Mesendoderm (in vitro differentiated cells): ENCODE measurements around the gene DAB1.
"Not testable (repeated sequence)": the region's sequence is repeated elsewhere in the genome, so short reads cannot be mapped to it uniquely, and the experiment has no call there.

Experiments
- DNase-seq: peaks from one replicate; pipeline ENCODE4 v3.0.0; 2013
- H2AK5ac ChIP-seq: 2 replicates; pipeline ENCODE4 v1.6.1; 2013; ENCODE audit warnings: low read length, inconsistent platforms
- H2BK120ac ChIP-seq: 2 replicates; pipeline ENCODE4 v1.6.1; 2013; ENCODE audit warnings: low read depth, mild to moderate bottlenecking, low read length, moderate library complexity, mixed read lengths
- H2BK15ac ChIP-seq: replicated peaks from 2 replicates; pipeline ENCODE4 v1.6.1; 2013; ENCODE audit warnings: low read depth, mild to moderate bottlenecking, moderate library complexity
- H2BK5ac ChIP-seq: 2 replicates; pipeline ENCODE4 v1.6.1; 2013; ENCODE audit warnings: low read length, inconsistent platforms
- H3K18ac ChIP-seq: 2 replicates; pipeline ENCODE4 v1.6.1; 2013; ENCODE audit warnings: mild to moderate bottlenecking, low read length, mixed read lengths
- H3K23ac ChIP-seq: one replicate; pipeline ENCODE4 v1.6.1; 2013; ENCODE audit warnings: low read length
- H3K27ac ChIP-seq: 2 replicates; pipeline ENCODE4 v1.5.1; 2013; ENCODE audit warnings: low read depth, mild to moderate bottlenecking, inconsistent platforms, low read length, moderate library complexity
- H3K27me3 ChIP-seq: 2 replicates; pipeline ENCODE4 v1.6.1; 2013; ENCODE audit warnings: low read length, control low read depth, mild to moderate bottlenecking, inconsistent platforms; ENCODE audit not compliant: insufficient read depth, poor library complexity
- H3K36me3 ChIP-seq: 2 replicates; pipeline ENCODE4 v1.6.1; 2013; ENCODE audit warnings: low read length, inconsistent platforms; ENCODE audit not compliant: control insufficient read depth, insufficient read depth
- H3K4ac ChIP-seq: one replicate; pipeline ENCODE4 v1.6.1; 2013; ENCODE audit warnings: low read depth, mild to moderate bottlenecking, low read length, moderate library complexity
- H3K4me1 ChIP-seq: 2 replicates; pipeline ENCODE4 v1.6.1; 2013; ENCODE audit warnings: low read depth, low read length, inconsistent platforms; ENCODE audit not compliant: control insufficient read depth
- H3K4me2 ChIP-seq: 2 replicates; pipeline ENCODE4 v1.6.1; 2013; ENCODE audit warnings: low read length
- H3K4me3 ChIP-seq: 2 replicates; pipeline ENCODE4 v1.5.1; 2013; ENCODE audit warnings: mild to moderate bottlenecking, low read length
- H3K56ac ChIP-seq: one replicate; pipeline ENCODE4 v1.6.1; 2013; ENCODE audit warnings: low read length
- H3K79me1 ChIP-seq: 2 replicates; pipeline ENCODE4 v1.6.1; 2013; ENCODE audit warnings: low read length, inconsistent platforms
- H3K79me2 ChIP-seq: 2 replicates; pipeline ENCODE4 v1.6.1; 2013; ENCODE audit warnings: mild to moderate bottlenecking, low read length; ENCODE audit not compliant: control insufficient read depth, insufficient read depth
- H3K9ac ChIP-seq: 2 replicates; pipeline ENCODE4 v1.6.1; 2013; ENCODE audit warnings: low read length, inconsistent platforms
- H4K5ac ChIP-seq: one replicate; pipeline ENCODE4 v1.6.1; 2013; ENCODE audit warnings: low read length
- H4K8ac ChIP-seq: one replicate; pipeline ENCODE4 v1.6.1; 2013; ENCODE audit warnings: low read depth, mild to moderate bottlenecking, control low read depth, low read length, moderate library complexity
- WGBS: extraction: QIAGEN DNeasy Blood & Tissue Kit; methylation state at CpG from one replicate; pipeline ENCODE4 v1.1.7; 2013; ENCODE audit warnings: low lambda C conversion rate, missing lambda C conversion rate; ENCODE audit not compliant: insufficient coverage; ENCODE audit errors: extremely low coverage; 5-methylcytosine and 5-hydroxymethylcytosine counted together

The DAB1 gene

GRCh38 chr1:57232500-57232899, 191.4 kb downstream of the DAB1 start:
- WGBS, result no CpG with 5 or more reads among the region's 3 CpGs
- no peak overlapping the region for H3K23ac ChIP-seq
- no peak overlapping the region for H4K8ac ChIP-seq
- H3K36me3 ChIP-seq, result no peaks in the 10 kb centered on the region
- no peak overlapping the region for H3K4me3 ChIP-seq
- DNase-seq, result peak; percentile 56
- H3K79me2 ChIP-seq, result no peaks in the 10 kb centered on the region
- H3K4ac ChIP-seq, result no peak overlapping the region
- H3K4me2 ChIP-seq, result no peak overlapping the region
- peaks cover 2% of the 10 kb centered on the region for H3K79me1 ChIP-seq
- H3K18ac ChIP-seq, result no peak overlapping the region
- no peak overlapping the region for H4K5ac ChIP-seq
- H2AK5ac ChIP-seq, result no peak overlapping the region
- H2BK15ac ChIP-seq, result no peak overlapping the region
- no peak overlapping the region for H2BK120ac ChIP-seq
- H3K27ac ChIP-seq, result no peak overlapping the region
- no peak overlapping the region for H3K9ac ChIP-seq
- no peak overlapping the region for H3K56ac ChIP-seq
- H3K27me3 ChIP-seq, result no peaks in the 10 kb centered on the region
- H2BK5ac ChIP-seq, result no peak overlapping the region
- no peaks in the 10 kb centered on the region for H3K4me1 ChIP-seq

DNA sequence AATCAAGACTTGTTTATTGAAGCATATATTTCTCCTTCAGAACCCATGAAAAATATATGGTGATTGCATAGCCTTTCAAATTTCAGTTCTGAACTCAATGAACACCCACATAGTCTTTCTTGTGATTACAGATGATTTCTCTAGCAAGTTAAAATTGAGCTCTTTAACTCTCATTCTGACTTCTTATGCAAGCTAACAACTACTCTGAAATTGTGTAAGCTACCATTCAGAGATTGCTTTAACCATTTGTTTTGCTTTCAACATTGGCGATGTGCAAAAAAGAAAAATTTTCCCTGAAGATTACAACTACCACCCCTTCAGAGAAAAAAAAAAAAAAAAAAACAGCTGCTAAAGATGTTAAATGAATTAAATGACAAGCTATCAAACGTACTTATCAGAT, 193.9 kb downstream of the DAB1 start:
- H3K27ac ChIP-seq, result no peak overlapping the region
- H3K4me3 ChIP-seq, result no peak overlapping the region
- no peak overlapping the region for H3K56ac ChIP-seq
- H3K79me2 ChIP-seq, result no peaks in the 10 kb centered on the region
- no peak overlapping the region for H2BK15ac ChIP-seq
- no peak overlapping the region for H2AK5ac ChIP-seq
- H3K4ac ChIP-seq, result no peak overlapping the region
- H3K4me1 ChIP-seq, result peaks cover 4% of the 10 kb centered on the region
- no CpG with 5 or more reads among the region's 2 CpGs for WGBS
- H3K27me3 ChIP-seq, result no peaks in the 10 kb centered on the region
- no peak overlapping the region for H2BK120ac ChIP-seq
- no peak overlapping the region for H3K18ac ChIP-seq
- H3K79me1 ChIP-seq, result peaks cover 2% of the 10 kb centered on the region
- no peak overlapping the region for H3K4me2 ChIP-seq
- no peak overlapping the region for H4K8ac ChIP-seq
- DNase-seq, result no peak
- H3K9ac ChIP-seq, result no peak overlapping the region
- H3K23ac ChIP-seq, result no peak overlapping the region
- H3K36me3 ChIP-seq, result no peaks in the 10 kb centered on the region
- no peak overlapping the region for H2BK5ac ChIP-seq
- H4K5ac ChIP-seq, result no peak overlapping the region

DNA sequence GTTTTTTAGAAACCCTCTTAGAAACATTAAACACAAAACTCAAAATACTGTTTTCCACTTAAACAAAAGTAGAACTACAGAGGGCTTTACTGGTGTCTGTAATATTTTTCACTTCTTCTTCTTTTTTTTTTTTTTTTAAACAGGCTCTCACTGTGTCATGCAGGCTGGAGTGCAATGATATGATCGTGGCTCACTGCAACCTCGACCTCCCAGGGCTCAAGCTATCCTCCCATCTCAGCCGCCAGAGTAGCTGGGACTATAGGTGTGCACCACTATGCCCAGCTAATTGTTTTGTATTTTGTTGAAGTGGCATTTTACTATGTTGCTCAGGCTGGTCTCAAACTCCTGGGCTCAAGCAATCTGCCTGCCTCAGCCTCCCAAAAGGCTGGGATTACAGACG, 194.8 kb downstream of the DAB1 start:
- Histone ChIP-seq H3K79me2 (no peaks in the 10 kb centered on the region), H3K4me2 (no peak overlapping the region), H2BK5ac (no peak overlapping the region), H3K9ac (no peak overlapping the region), H2AK5ac (no peak overlapping the region), H3K4me3 (no peak overlapping the region), H4K5ac (no peak overlapping the region), H3K56ac (no peak overlapping the region), H2BK15ac (no peak overlapping the region), H3K27ac (no peak overlapping the region), H4K8ac (no peak overlapping the region), H3K4me1 (peaks cover 5% of the 10 kb centered on the region), H2BK120ac (no peak overlapping the region), H3K23ac (no peak overlapping the region), H3K18ac (no peak overlapping the region), H3K4ac (no peak overlapping the region), H3K36me3 (no peaks in the 10 kb centered on the region), H3K27me3 (no peaks in the 10 kb centered on the region), H3K79me1 (peaks cover 2% of the 10 kb centered on the region)
- WGBS, result no CpG with 5 or more reads among the region's 4 CpGs
- DNase-seq, result no peak

DNA sequence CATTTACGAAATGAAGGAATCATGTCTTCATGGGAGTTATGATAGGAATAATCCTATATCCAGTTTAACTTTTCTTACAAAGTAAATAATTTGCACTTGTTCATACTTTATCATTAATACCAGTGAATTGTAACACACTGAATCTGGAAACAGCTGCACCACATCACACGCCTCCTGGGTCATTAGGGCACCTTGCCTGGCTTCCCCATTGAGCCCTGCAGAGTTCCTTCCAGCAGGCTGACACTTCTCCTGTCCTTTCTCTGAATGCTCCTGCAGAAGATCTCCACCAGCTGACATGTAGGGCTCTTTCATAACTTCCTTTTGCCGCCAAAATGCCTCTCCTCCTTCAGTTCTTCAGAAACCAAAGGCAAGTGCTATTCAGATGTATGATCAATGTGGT, 201.1 kb downstream of the DAB1 start:
- Histone ChIP-seq H3K18ac (no peak overlapping the region), H4K5ac (no peak overlapping the region), H3K4me3 (no peak overlapping the region), H3K56ac (no peak overlapping the region), H3K79me2 (no peaks in the 10 kb centered on the region), H3K4me2 (no peak overlapping the region), H3K27me3 (no peaks in the 10 kb centered on the region), H3K4ac (no peak overlapping the region), H3K79me1 (peaks cover 2% of the 10 kb centered on the region), H3K4me1 (peaks cover 5% of the 10 kb centered on the region), H2BK15ac (no peak overlapping the region), H3K36me3 (no peaks in the 10 kb centered on the region), H3K27ac (no peak overlapping the region), H3K23ac (no peak overlapping the region), H2BK5ac (no peak overlapping the region), H4K8ac (no peak overlapping the region), H3K9ac (no peak overlapping the region), H2AK5ac (no peak overlapping the region), H2BK120ac (no peak overlapping the region)
- WGBS, result no CpG with 5 or more reads among the region's 3 CpGs
- DNase-seq, result no peak

DNA sequence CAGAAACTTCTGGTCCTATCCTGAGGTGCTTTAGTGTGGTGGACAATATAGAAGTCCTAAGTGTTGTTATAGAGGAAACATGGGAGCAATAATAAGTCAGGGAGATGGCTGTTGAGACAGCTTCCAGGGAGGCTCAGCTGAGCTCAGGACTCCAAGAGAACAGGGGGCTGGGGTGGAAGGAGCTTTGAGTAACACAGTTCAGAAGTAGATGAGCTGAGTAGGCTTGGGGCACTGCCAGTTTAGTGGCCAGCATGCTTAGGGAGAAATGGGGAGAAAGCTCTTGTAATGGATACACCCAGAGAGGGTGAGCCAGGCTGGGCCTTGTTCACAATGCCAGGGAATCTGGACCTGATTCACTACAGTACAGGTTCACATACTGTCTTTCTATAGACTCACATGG, 201.6 kb downstream of the DAB1 start:
- Histone ChIP-seq H3K79me1 (peaks cover 2% of the 10 kb centered on the region), H2BK5ac (no peak overlapping the region), H2AK5ac (no peak overlapping the region), H3K4me2 (no peak overlapping the region), H3K27ac (no peak overlapping the region), H3K27me3 (no peaks in the 10 kb centered on the region), H3K18ac (no peak overlapping the region), H3K9ac (no peak overlapping the region), H3K79me2 (no peaks in the 10 kb centered on the region), H3K23ac (no peak overlapping the region), H2BK120ac (no peak overlapping the region), H3K4me1 (peaks cover 5% of the 10 kb centered on the region), H2BK15ac (no peak overlapping the region), H3K36me3 (no peaks in the 10 kb centered on the region), H3K4me3 (no peak overlapping the region), H3K56ac (no peak overlapping the region), H4K8ac (no peak overlapping the region), H3K4ac (no peak overlapping the region), H4K5ac (no peak overlapping the region)
- no peak for DNase-seq

DNA sequence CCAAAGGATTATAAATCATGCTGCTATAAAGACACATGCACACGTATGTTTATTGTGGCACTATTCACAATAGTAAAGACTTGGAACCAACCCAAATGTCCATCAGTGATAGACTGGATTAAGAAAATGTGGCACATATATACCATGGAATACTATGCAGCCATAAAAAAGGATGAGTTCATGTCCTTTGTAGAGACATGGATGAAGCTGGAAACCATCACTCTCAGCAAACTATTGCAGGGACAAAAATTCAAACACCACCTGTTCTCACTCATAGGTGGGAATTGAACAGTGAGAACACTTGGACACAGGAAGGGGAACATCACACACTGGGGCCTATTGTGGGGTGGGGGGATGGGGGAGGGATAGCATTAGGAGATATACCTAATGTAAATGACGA, 203.0 kb downstream of the DAB1 start:
- H3K79me2 ChIP-seq, H3K27me3 ChIP-seq, H2AK5ac ChIP-seq, H3K4me2 ChIP-seq, H2BK15ac ChIP-seq, H4K8ac ChIP-seq, H2BK5ac ChIP-seq, H3K4me1 ChIP-seq, H3K56ac ChIP-seq, H3K79me1 ChIP-seq, H3K18ac ChIP-seq, H2BK120ac ChIP-seq, DNase-seq, H3K23ac ChIP-seq, H3K4ac ChIP-seq, H3K9ac ChIP-seq, H4K5ac ChIP-seq, H3K27ac ChIP-seq, H3K36me3 ChIP-seq, H3K4me3 ChIP-seq: not testable (repeated sequence)
- WGBS, result no CpG with 5 or more reads among the region's 2 CpGs
